ENCODE data around the gene KRTAP10-3. TPM values are rescaled to one million over a fixed set of nuclear protein-coding genes. Genes with fewer than 3 reads are reported as not detected.

KRTAP10-3 gene
- total RNA-seq, 1 donor from 2014 or later = not detected

DNA sequence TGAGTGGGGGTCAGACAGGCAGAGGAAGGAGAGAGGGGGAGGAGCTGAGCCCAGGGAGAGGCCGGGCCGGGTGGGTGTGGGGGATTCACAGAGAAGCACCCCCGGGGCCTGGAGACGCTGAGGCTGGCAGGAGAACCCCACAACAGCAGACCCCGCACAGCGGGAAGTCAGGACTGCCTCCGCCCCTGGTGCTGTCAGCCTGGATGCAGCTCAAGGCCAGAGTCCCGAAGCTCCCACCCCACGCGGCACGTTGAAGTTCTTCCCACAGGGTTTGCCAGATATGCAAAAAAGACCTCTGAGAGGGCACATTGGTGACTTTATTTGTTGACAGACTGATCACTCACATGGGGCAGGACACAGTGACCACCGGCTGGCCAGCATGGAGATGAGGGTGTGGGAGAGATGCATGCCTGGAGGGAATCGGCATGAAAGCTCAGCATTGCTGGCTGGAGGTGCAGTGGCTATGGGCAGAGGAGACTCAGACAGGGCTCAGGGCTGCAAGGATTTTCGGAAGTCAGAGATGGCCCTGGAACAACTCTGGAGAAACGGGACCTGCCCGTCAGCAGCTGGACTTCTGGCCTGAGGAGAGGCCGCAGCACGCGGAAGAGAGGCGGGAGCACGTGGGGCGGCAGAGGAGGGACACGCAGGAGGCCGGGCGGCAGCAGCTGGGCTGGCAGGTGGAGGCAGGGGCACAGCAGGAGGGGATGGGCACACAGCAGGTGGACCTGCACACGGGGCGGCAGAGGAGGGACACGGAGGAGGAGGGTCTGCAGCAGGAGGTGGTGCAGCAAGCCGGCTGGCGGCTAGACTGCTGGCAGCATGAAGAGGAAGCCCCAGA lies 885 bp downstream of the KRTAP10-3 start:
- Mint-ChIP-seq H3K36me3 (ENCODE audit: unreplicated experiment) (peaks cover 9% of the 10 kb centered on the region), H3K4me3 (ENCODE audit: unreplicated experiment) (no peak overlapping the region), H3K4me1 (ENCODE audit: low read depth, unreplicated experiment) (peaks cover 7% of the 10 kb centered on the region), H3K27ac (ENCODE audit: unreplicated experiment) (peak overlapping the region; percentile 71), H3K9me3 (ENCODE audit: unreplicated experiment) (peaks cover 12% of the 10 kb centered on the region), H3K27me3 (ENCODE audit: unreplicated experiment) (peaks cover 10% of the 10 kb centered on the region)
- DNase-seq = no peak
- TF ChIP-seq, protein P1, sequence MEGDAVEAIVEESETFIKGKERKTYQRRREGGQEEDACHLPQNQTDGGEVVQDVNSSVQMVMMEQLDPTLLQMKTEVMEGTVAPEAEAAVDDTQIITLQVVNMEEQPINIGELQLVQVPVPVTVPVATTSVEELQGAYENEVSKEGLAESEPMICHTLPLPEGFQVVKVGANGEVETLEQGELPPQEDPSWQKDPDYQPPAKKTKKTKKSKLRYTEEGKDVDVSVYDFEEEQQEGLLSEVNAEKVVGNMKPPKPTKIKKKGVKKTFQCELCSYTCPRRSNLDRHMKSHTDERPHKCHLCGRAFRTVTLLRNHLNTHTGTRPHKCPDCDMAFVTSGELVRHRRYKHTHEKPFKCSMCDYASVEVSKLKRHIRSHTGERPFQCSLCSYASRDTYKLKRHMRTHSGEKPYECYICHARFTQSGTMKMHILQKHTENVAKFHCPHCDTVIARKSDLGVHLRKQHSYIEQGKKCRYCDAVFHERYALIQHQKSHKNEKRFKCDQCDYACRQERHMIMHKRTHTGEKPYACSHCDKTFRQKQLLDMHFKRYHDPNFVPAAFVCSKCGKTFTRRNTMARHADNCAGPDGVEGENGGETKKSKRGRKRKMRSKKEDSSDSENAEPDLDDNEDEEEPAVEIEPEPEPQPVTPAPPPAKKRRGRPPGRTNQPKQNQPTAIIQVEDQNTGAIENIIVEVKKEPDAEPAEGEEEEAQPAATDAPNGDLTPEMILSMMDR (IDR thresholded peaks at IDR 0.05; ENCODE audit: partially characterized antibody, unreplicated experiment) = no peak

DNA sequence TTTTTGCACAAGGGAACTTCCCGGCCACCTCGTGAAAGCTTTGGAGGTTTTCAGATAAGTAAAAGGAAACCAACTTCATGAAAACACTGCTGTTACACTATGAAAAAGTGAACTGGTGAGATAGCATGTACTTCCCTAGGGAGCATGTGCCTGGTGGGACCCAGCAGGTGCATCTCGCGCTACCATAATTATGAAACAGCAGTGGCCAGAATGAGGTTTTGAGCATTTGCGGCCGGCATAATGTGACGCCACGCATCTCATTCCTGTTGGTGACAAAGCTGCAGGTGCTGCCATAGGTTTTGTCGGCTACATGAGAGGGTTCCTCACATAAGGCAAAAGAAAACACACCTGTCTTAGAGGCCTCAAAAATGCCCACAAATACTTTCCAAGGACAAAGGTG lies 1.7 kb downstream of the KRTAP10-3 start:
- Mint-ChIP-seq H3K27ac (ENCODE audit: unreplicated experiment) (no peak overlapping the region), H3K36me3 (ENCODE audit: unreplicated experiment) (peaks cover 9% of the 10 kb centered on the region), H3K4me1 (ENCODE audit: low read depth, unreplicated experiment) (peaks cover 7% of the 10 kb centered on the region), H3K4me3 (ENCODE audit: unreplicated experiment) (no peak overlapping the region), H3K9me3 (ENCODE audit: unreplicated experiment) (peaks cover 12% of the 10 kb centered on the region), H3K27me3 (ENCODE audit: unreplicated experiment) (peaks cover 11% of the 10 kb centered on the region)
- DNase-seq = no peak
- TF ChIP-seq, protein P1 (IDR thresholded peaks at IDR 0.05; ENCODE audit: partially characterized antibody, unreplicated experiment) = no peak

DNA sequence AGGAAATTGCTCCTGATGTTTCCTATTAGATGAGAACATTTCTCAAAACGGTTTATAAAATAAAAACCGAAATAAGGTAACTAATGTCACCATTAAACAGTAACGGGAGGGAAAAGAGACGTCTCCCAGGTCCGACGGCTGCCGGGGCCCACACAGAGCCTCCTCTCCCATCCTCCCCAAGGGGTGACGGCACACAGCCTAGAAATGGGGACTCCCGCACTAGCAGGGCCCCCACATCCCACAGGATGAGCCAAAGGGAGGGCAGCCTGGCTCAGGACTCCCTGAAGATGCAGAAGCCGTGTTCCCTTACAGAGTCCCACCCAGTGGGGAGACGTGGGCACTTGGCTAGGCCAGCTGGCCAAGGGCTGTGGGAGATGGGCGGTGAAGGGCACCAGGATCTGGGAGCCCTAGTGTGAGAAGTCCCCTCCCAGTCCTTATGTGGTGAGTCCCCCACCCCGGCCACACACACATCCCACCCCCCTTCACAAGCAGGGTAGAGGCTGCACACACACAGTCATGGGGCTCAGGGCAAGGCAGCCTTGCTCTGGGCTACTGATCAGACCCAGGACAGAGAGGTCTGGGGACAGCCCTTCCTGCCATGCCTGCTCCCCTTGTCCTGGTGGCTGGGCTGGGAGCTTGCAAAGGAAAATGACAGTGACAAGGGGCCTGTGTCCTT lies 3.3 kb downstream of the KRTAP10-3 start:
- peaks cover 16% of the 10 kb centered on the region for H3K9me3 Mint-ChIP-seq (ENCODE audit: unreplicated experiment)
- DNase-seq = no peak
- H3K27me3 Mint-ChIP-seq (ENCODE audit: unreplicated experiment) = peaks cover 22% of the 10 kb centered on the region
- H3K27ac Mint-ChIP-seq (ENCODE audit: unreplicated experiment) = no peak overlapping the region
- no peak overlapping the region for H3K4me3 Mint-ChIP-seq (ENCODE audit: unreplicated experiment)
- TF ChIP-seq, protein P1 (IDR thresholded peaks at IDR 0.05; ENCODE audit: partially characterized antibody, unreplicated experiment) = no peak
- peaks cover 9% of the 10 kb centered on the region for H3K36me3 Mint-ChIP-seq (ENCODE audit: unreplicated experiment)
- H3K4me1 Mint-ChIP-seq (ENCODE audit: low read depth, unreplicated experiment) = peaks cover 12% of the 10 kb centered on the region

DNA sequence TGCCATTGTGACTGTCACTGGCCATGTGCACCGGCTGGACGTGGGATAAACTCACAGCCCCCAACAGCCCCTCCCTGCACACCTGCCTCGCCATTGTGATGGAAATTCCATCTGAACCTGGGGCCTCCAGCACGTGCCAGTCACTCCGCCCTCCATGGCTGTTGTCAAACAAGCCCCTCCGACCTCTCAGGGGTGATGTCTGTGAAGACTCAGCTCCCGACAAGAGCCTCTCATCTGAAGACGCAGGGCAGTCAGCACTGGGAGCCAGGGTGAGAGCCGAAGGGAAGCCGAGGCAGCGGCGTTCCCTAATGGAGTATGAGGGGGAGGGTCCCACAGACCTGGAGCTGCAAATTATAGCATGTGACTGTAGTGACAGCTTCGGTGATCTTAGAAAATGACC lies 5.9 kb downstream of the KRTAP10-3 start:
- TF ChIP-seq, protein P1 (IDR thresholded peaks at IDR 0.05; ENCODE audit: partially characterized antibody, unreplicated experiment) = no peak
- H3K4me3 Mint-ChIP-seq (ENCODE audit: unreplicated experiment) = no peak overlapping the region
- no peak for DNase-seq
- H3K27ac Mint-ChIP-seq (ENCODE audit: unreplicated experiment) = no peak overlapping the region
- peaks cover 2% of the 10 kb centered on the region for H3K36me3 Mint-ChIP-seq (ENCODE audit: unreplicated experiment)
- H3K4me1 Mint-ChIP-seq (ENCODE audit: low read depth, unreplicated experiment) = peaks cover 18% of the 10 kb centered on the region
- peaks cover 15% of the 10 kb centered on the region for H3K9me3 Mint-ChIP-seq (ENCODE audit: unreplicated experiment)
- peaks cover 21% of the 10 kb centered on the region for H3K27me3 Mint-ChIP-seq (ENCODE audit: unreplicated experiment)

DNA sequence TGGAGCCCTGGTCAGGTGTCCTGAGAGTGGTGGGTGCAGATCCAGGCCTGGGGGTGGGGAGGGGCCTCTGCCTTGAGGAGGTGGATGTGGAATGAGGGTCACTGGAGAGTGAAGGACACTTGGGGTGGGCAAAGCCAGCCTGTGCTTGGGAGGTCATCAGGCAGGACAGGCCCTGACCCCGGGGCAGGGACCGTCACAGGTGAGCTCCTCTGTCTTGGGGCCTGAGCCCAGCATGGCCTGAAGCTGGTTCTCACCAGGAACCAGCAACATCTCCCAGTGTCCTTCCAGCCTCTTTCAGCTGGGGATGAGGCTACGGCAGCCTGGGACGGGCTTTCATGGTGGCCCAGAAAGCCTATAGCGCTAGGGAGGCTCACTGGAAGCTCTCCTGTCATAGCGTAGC lies 6.5 kb downstream of the KRTAP10-3 start:
- Mint-ChIP-seq H3K27me3 (ENCODE audit: unreplicated experiment) (peaks cover 19% of the 10 kb centered on the region), H3K36me3 (ENCODE audit: unreplicated experiment) (peaks cover 5% of the 10 kb centered on the region), H3K27ac (ENCODE audit: unreplicated experiment) (no peak overlapping the region), H3K9me3 (ENCODE audit: unreplicated experiment) (peaks cover 16% of the 10 kb centered on the region), H3K4me3 (ENCODE audit: unreplicated experiment) (no peak overlapping the region), H3K4me1 (ENCODE audit: low read depth, unreplicated experiment) (peaks cover 16% of the 10 kb centered on the region)
- TF ChIP-seq, protein P1 (IDR thresholded peaks at IDR 0.05; ENCODE audit: partially characterized antibody, unreplicated experiment) = no peak
- no peak for DNase-seq

Data from glutamatergic neuron (in vitro differentiated cells).